GM23338 (cell line): ENCODE results near the gene MED13L. TPM values are rescaled to one million over a fixed set of nuclear protein-coding genes. Genes with fewer than 3 reads are reported as not detected.

ENCODE experiments used
- ATAC-seq: fragments of 200-7000 bp; cut with Tn5 transposase; 3 replicates; pipeline ENCODE4 v1.9.1; 2020
- DNase-seq: peaks from one replicate; pipeline ENCODE4 v3.0.0-alpha.2; 2015; ENCODE audit warnings: low spot score
- H2AFZ ChIP-seq: fragments of 200-600 bp; sonication (generic); 2 replicates; pipeline ENCODE4 v1.8.0; 2016; ENCODE audit warnings: antibody characterized with exemption, mild to moderate bottlenecking, moderate library complexity
- H3F3A ChIP-seq: fragments of 200-600 bp; sonication (generic); replicated peaks from 2 replicates; pipeline ENCODE4 v1.8.0; 2017; ENCODE audit warnings: antibody characterized with exemption, mixed run types, low read depth
- H3K27ac ChIP-seq: fragments of 200-600 bp; sonication (generic); 2 replicates; pipeline ENCODE4 v1.6.1; 2016; ENCODE audit warnings: low read depth
- H3K27me3 ChIP-seq: fragments of 200-600 bp; sonication (generic); 2 replicates; pipeline ENCODE4 v1.8.0; 2016; ENCODE audit warnings: mild to moderate bottlenecking, mixed run types, moderate library complexity; ENCODE audit not compliant: insufficient read depth
- H3K36me3 ChIP-seq: fragments of 200-600 bp; sonication (generic); 2 replicates; pipeline ENCODE4 v1.8.0; 2016; ENCODE audit warnings: mild to moderate bottlenecking; ENCODE audit not compliant: insufficient read depth
- H3K4me1 ChIP-seq: fragments of 200-600 bp; sonication (generic); 2 replicates; pipeline ENCODE4 v1.8.0; 2016; ENCODE audit warnings: mild to moderate bottlenecking, moderate library complexity; ENCODE audit not compliant: insufficient read depth
- H3K4me2 ChIP-seq: fragments of 200-600 bp; sonication (generic); 2 replicates; pipeline ENCODE4 v1.7.1; 2017; ENCODE audit warnings: mixed run types
- H3K4me3 ChIP-seq: fragments of 200-600 bp; sonication (generic); 2 replicates; pipeline ENCODE4 v1.6.1; 2016; ENCODE audit warnings: mixed run types
- H3K79me2 ChIP-seq: fragments of 200-600 bp; sonication (generic); replicated peaks from 2 replicates; pipeline ENCODE4 v1.8.0; 2017; ENCODE audit warnings: mild to moderate bottlenecking; ENCODE audit not compliant: insufficient read depth
- H3K9me2 ChIP-seq: fragments of 200-600 bp; sonication (generic); 2 replicates; pipeline ENCODE4 v1.8.0; 2017; ENCODE audit not compliant: insufficient read depth
- H4K20me1 ChIP-seq: fragments of 200-600 bp; sonication (generic); replicated peaks from 2 replicates; pipeline ENCODE4 v1.8.0; 2017; ENCODE audit warnings: mild to moderate bottlenecking; ENCODE audit not compliant: insufficient read depth
- H3K27ac Mint-ChIP-seq: 2 replicates; pipeline ENCODE4 v1.8.0; 2020; ENCODE audit warnings: inconsistent platforms, mild to moderate bottlenecking, moderate library complexity, mixed read lengths
- H3K27me3 Mint-ChIP-seq: 3 replicates; pipeline ENCODE4 v1.8.0; 2022; ENCODE audit warnings: low read depth, mild to moderate bottlenecking, moderate library complexity, mixed read lengths, inconsistent platforms; ENCODE audit not compliant: insufficient read depth, poor library complexity
- H3K36me3 Mint-ChIP-seq: 3 replicates; pipeline ENCODE4 v1.8.0; 2021; ENCODE audit warnings: low read depth, mild to moderate bottlenecking, inconsistent platforms, moderate library complexity, mixed read lengths
- H3K4me1 Mint-ChIP-seq: 3 replicates; pipeline ENCODE4 v1.8.0; 2020; ENCODE audit warnings: mild to moderate bottlenecking, inconsistent platforms, mixed read lengths
- H3K4me3 Mint-ChIP-seq: 3 replicates; pipeline ENCODE4 v1.8.0; 2021; ENCODE audit warnings: moderate library complexity, mild to moderate bottlenecking, inconsistent platforms, mixed read lengths
- H3K9me3 Mint-ChIP-seq: 3 replicates; pipeline ENCODE4 v1.8.0; 2020; ENCODE audit warnings: moderate library complexity, mild to moderate bottlenecking, inconsistent platforms, mixed read lengths
- CREB1 ChIP-seq: fragments of 250-450 bp; sonication (Bioruptor Pico); IDR thresholded peaks from 2 replicates; pipeline ENCODE4 v1.5.0; 2020; ENCODE audit warnings: low read depth, mild to moderate bottlenecking, moderate library complexity
- CTCF ChIP-seq, 2 experiments: fragments of 200-600 bp in 1 of 2; sonication (generic) in 1 of 2; conservative IDR thresholded peaks; 2 replicates each; pipeline versions ENCODE4 v1.5.1 to v1.6.1; 2016 to 2017; ENCODE audit warnings: antibody characterized with exemption in 2 of 2, low read depth in 2 of 2, mild to moderate bottlenecking in 2 of 2, moderate library complexity in 1 of 2
- ETS1 ChIP-seq: IDR thresholded peaks from 2 replicates; pipeline ENCODE4 v1.6.1; 2016; ENCODE audit warnings: antibody characterized with exemption
- EZH2 ChIP-seq: fragments of 200-600 bp; sonication (generic); IDR thresholded peaks from one replicate; pipeline ENCODE4 v1.8.0; 2017; ENCODE audit warnings: antibody characterized with exemption, mild to moderate bottlenecking, low read depth; ENCODE audit not compliant: unreplicated experiment
- EZH2phosphoT487 ChIP-seq: fragments of 200-600 bp; sonication (generic); IDR thresholded peaks from one replicate; pipeline ENCODE4 v1.8.1; 2018; ENCODE audit warnings: antibody characterized with exemption; ENCODE audit not compliant: unreplicated experiment
- JUNB ChIP-seq: IDR thresholded peaks from one replicate; pipeline ENCODE4 v1.6.1; 2016; ENCODE audit warnings: antibody characterized with exemption; ENCODE audit not compliant: unreplicated experiment
- NANOG ChIP-seq: IDR thresholded peaks from 2 replicates; pipeline ENCODE4 v1.6.1; 2016; ENCODE audit warnings: antibody characterized with exemption, borderline replicate concordance
- POLR2AphosphoS5 ChIP-seq: IDR thresholded peaks from 2 replicates; pipeline ENCODE4 v1.6.1; 2016; ENCODE audit warnings: antibody characterized with exemption, low read depth
- REST ChIP-seq: IDR thresholded peaks from one replicate; pipeline ENCODE4 v1.6.1; 2018; ENCODE audit warnings: antibody characterized with exemption; ENCODE audit not compliant: unreplicated experiment
- STAT1 ChIP-seq: IDR thresholded peaks from one replicate; pipeline ENCODE4 v1.6.1; 2016; ENCODE audit warnings: antibody characterized with exemption; ENCODE audit not compliant: unreplicated experiment
- ZNF114 ChIP-seq: fragments of 250-450 bp; sonication (Bioruptor Pico); IDR thresholded peaks from 2 replicates; pipeline ENCODE4 v1.5.0; 2020; ENCODE audit warnings: mild to moderate bottlenecking, moderate library complexity
- ZNF331 ChIP-seq: fragments of 250-450 bp; sonication (Bioruptor Pico); IDR thresholded peaks from 2 replicates; pipeline ENCODE4 v1.5.0; 2020; ENCODE audit warnings: low read depth, mild to moderate bottlenecking, moderate library complexity
- ZNF462 ChIP-seq: fragments of 250-450 bp; sonication (Bioruptor Pico); IDR thresholded peaks from 2 replicates; pipeline ENCODE4 v1.5.0; 2020; ENCODE audit warnings: mild to moderate bottlenecking, moderate library complexity
- polyA plus RNA-seq: library from polyadenylated mRNA; unstranded; fragments of >200 nt; fragmentation: Nextera tagmentation; extraction: Ambion mirVana; gene quantifications from 2 replicates; pipeline ENCODE4 v1.2.1, GENCODE V29; 2016
- total RNA-seq: library from RNA; depleted of rRNA; stranded (reverse); fragments of >200 nt; shearing (Covaris generic); gene quantifications from 2 replicates; pipeline ENCODE4 v1.2.3, GENCODE V29; 2014

Gene MED13L
- total and polyA plus RNA-seq, 2 experiments from 2014 or later: 20.9 to 73.6 TPM

GRCh38 chr12:116074686-116075085 is 202.8 kb downstream of the MED13L start:
- no peaks in the 10 kb centered on the region for H3K9me3 Mint-ChIP-seq
- Histone ChIP-seq H3K9me2 (no peaks in the 10 kb centered on the region), H3K27me3 (no peaks in the 10 kb centered on the region), H3F3A (no peaks in the 10 kb centered on the region), H3K79me2 (peaks cover 31% of the 10 kb centered on the region), H2AFZ (no peak overlapping the region), H4K20me1 (0 out of 2 replicates have a peak, but pooled peaks cover 2% of the 10 kb centered on the region), H3K27ac (no peak overlapping the region), H3K4me3 (no peak overlapping the region), H3K4me2 (no peak overlapping the region), H3K4me1 (peaks cover 51% of the 10 kb centered on the region), H3K36me3 (no peaks in the 10 kb centered on the region)
- no peak for ATAC-seq
- no peak for DNase-seq
- H3K36me3 Mint-ChIP-seq: no peaks in the 10 kb centered on the region
- TF ChIP-seq CTCF (conservative IDR thresholded peaks at IDR 0.05; ENCODE audit: low read depth in 2 of 2) (no peak), POLR2AphosphoS5 (no peak), ZNF331 (CRISPR knock-in tag) (no peak), ZNF114 (CRISPR knock-in tag) (no peak), EZH2 (no peak), CREB1 (CRISPR knock-in tag) (no peak), STAT1 (no peak), EZH2phosphoT487 (no peak), ZNF462 (CRISPR knock-in tag) (no peak), JUNB (no peak), ETS1 (no peak), REST (no peak), NANOG (no peak)
- no peak overlapping the region for H3K27ac Mint-ChIP-seq
- H3K4me1 Mint-ChIP-seq: peaks cover 47% of the 10 kb centered on the region
- no peaks in the 10 kb centered on the region for H3K27me3 Mint-ChIP-seq
- no peak overlapping the region for H3K4me3 Mint-ChIP-seq
